ENCODE measurements around the gene FURIN.
A peak's percentile ranks its signal among the peaks of the same experiment; 100 is the strongest.

Gene FURIN

GRCh38 chr15:90885432-90886290, 17.3 kb downstream of the FURIN start:
- TF ChIP-seq, protein P1, sequence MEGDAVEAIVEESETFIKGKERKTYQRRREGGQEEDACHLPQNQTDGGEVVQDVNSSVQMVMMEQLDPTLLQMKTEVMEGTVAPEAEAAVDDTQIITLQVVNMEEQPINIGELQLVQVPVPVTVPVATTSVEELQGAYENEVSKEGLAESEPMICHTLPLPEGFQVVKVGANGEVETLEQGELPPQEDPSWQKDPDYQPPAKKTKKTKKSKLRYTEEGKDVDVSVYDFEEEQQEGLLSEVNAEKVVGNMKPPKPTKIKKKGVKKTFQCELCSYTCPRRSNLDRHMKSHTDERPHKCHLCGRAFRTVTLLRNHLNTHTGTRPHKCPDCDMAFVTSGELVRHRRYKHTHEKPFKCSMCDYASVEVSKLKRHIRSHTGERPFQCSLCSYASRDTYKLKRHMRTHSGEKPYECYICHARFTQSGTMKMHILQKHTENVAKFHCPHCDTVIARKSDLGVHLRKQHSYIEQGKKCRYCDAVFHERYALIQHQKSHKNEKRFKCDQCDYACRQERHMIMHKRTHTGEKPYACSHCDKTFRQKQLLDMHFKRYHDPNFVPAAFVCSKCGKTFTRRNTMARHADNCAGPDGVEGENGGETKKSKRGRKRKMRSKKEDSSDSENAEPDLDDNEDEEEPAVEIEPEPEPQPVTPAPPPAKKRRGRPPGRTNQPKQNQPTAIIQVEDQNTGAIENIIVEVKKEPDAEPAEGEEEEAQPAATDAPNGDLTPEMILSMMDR (IDR thresholded peaks at IDR 0.05; ENCODE audit: low read depth, low read length): peak; percentile 99
- no peak overlapping the region for H3K4me3 ChIP-seq (ENCODE audit: low read depth, low read length)

DNA sequence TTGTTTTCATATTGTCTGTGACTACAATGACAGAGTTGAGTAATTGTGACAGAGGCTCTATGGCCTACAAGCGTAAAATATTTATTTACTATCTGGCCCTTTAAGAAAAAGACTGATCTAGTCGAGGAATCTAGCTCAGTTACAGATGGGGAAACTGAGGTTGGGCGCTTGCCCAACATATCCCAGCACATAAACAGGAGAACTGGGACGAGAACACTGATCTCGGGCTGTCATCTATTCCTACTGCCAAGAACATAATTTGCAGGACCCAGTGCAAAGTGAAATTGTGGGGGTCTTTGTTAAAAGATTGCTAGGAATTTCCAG, 17.9 kb downstream of the FURIN start:
- TF ChIP-seq, protein P1 (IDR thresholded peaks at IDR 0.05; ENCODE audit: low read depth, low read length): no peak
- no peak overlapping the region for H3K4me3 ChIP-seq (ENCODE audit: low read depth, low read length)

GRCh38 chr15:90887037-90887481, 18.7 kb downstream of the FURIN start:
- TF ChIP-seq, protein P1 (IDR thresholded peaks at IDR 0.05; ENCODE audit: low read depth, low read length): no peak
- no peak overlapping the region for H3K4me3 ChIP-seq (ENCODE audit: low read depth, low read length)

DNA sequence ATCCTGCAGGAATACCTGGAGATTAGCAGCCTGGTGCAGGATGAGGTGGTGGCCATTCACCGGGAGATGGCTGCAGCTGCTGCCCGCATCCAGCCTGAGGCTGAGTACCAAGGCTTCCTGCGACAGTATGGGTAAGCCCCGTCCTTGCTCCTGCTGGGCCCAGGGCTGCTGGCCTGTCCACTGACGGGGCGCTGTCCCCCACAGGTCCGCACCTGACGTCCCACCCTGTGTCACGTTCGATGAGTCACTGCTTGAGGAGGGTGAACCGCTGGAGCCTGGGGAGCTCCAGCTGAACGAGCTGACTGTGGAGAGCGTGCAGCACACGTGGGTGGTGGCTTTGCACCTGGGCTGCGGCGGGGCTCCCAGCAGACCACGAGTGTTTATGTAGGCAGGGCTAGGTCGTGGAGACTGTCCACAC, 20.9 kb downstream of the FURIN start:
- no peak overlapping the region for H3K4me3 ChIP-seq (ENCODE audit: low read depth, low read length)
- TF ChIP-seq, protein P1 (IDR thresholded peaks at IDR 0.05; ENCODE audit: low read depth, low read length): no peak

DNA sequence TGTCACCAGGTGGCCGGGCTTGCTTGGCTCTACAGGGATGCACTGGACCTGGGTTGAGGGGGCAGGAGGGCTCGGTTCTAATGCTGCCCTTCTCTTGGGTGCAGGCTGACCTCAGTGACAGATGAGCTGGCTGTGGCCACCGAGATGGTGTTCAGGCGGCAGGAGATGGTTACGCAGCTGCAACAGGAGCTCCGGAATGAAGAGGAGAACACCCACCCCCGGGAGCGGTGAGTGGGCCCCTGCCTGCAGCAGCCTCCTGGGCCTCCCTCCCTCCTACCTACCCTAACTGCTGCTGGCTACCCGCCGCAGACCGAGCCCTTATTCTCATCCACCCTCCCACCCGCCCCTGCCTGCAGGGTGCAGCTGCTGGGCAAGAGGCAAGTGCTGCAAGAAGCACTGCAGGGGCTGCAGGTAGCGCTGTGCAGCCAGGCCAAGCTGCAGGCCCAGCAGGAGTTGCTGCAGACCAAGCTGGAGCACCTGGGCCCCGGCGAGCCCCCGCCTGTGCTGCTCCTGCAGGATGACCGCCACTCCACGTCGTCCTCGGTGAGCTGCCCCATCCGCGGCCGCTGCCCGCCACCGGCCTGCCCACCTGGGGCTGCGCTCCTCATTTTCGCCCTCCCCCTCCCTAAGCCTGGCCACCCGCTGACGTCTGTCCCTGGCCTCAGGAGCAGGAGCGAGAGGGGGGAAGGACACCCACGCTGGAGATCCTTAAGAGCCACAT, 21.5 kb downstream of the FURIN start:
- TF ChIP-seq, protein P1 (IDR thresholded peaks at IDR 0.05; ENCODE audit: low read depth, low read length): no peak
- H3K4me3 ChIP-seq (ENCODE audit: low read depth, low read length): no peak overlapping the region

DNA sequence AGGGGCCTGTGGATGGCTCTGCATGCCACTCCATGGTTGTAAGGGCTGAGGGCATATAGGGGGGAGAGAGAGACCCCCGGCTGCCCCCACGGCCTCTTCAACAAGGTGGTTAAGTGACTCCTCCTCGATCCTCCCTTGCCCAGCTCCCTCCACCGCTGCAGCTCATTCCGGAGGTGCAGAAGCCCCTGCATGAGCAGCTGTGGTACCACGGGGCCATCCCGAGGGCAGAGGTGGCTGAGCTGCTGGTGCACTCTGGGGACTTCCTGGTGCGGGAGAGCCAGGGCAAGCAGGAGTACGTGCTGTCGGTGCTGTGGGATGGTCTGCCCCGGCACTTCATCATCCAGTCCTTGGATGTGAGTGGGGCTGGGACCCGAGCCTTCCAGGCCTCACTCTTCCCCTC, 22.5 kb downstream of the FURIN start:
- H3K4me3 ChIP-seq (ENCODE audit: low read depth, low read length): no peak overlapping the region
- TF ChIP-seq, protein P1 (IDR thresholded peaks at IDR 0.05; ENCODE audit: low read depth, low read length): no peak

All from WI38 (cell line).